Measurements from ENCODE around the gene KIF21A.

KIF21A gene

GRCh38 chr12:39368891-39369290, 74.0 kb downstream of the KIF21A start:
- Histone ChIP-seq H3K79me2 (ENCODE audit: insufficient read depth, low read depth) (peaks cover 26% of the 10 kb centered on the region; the same call in 1 of the 2 replicates), H3K9ac (no peak overlapping the region), H2AFZ (ENCODE audit: low read depth) (no peak overlapping the region), H3K4me1 (ENCODE audit: low read depth, poor library complexity, severe bottlenecking) (peaks cover 53% of the 10 kb centered on the region), H4K20me1 (ENCODE audit: insufficient read depth) (no peaks in the 10 kb centered on the region), H3K36me3 (ENCODE audit: insufficient read depth) (0 out of 2 replicates have a peak, but pooled peaks cover 7% of the 10 kb centered on the region), H3K4me3 (IDR thresholded peaks at IDR 0.05; ENCODE audit: insufficient read depth, low read depth, low read length) (no peak overlapping the region), H3K27ac (no peak overlapping the region), H3K4me2 (no peak overlapping the region), H3K27me3 (ENCODE audit: insufficient read depth, low read depth) (no peaks in the 10 kb centered on the region)
- no peak for TF ChIP-seq CTCF (conservative IDR thresholded peaks at IDR 0.05; ENCODE audit: low read depth, low read length)

GRCh38 chr12:39368096-39368495, 74.8 kb downstream of the KIF21A start:
- Histone ChIP-seq H3K9ac (no peak overlapping the region), H3K4me2 (no peak overlapping the region)
- no peak for TF ChIP-seq CTCF (conservative IDR thresholded peaks at IDR 0.05; ENCODE audit: low read depth, low read length)

GRCh38 chr12:39367494-39367893, 75.4 kb downstream of the KIF21A start:
- no peak overlapping the region for H3K9ac ChIP-seq
- no peak overlapping the region for H3K27ac ChIP-seq
- H3K79me2 ChIP-seq (ENCODE audit: insufficient read depth, low read depth): peaks cover 26% of the 10 kb centered on the region; the same call in 1 of the 2 replicates
- no peak overlapping the region for H3K4me2 ChIP-seq
- H4K20me1 ChIP-seq (ENCODE audit: insufficient read depth): no peaks in the 10 kb centered on the region
- peaks cover 39% of the 10 kb centered on the region for H3K4me1 ChIP-seq (ENCODE audit: low read depth, poor library complexity, severe bottlenecking)
- H2AFZ ChIP-seq (ENCODE audit: low read depth): no peak overlapping the region
- no peak overlapping the region for H3K4me3 ChIP-seq (IDR thresholded peaks at IDR 0.05; ENCODE audit: insufficient read depth, low read depth, low read length)
- 0 out of 2 replicates have a peak, but pooled peaks cover 7% of the 10 kb centered on the region for H3K36me3 ChIP-seq (ENCODE audit: insufficient read depth)
- H3K27me3 ChIP-seq (ENCODE audit: insufficient read depth, low read depth): no peaks in the 10 kb centered on the region
- TF ChIP-seq CTCF (conservative IDR thresholded peaks at IDR 0.05; ENCODE audit: low read depth, low read length): no peak

More at GRCh38 chr12:39368096-39368495, 74.8 kb downstream of the KIF21A start:
- no peaks in the 10 kb centered on the region for H4K20me1 ChIP-seq (ENCODE audit: insufficient read depth)
- H3K4me1 ChIP-seq (ENCODE audit: low read depth, poor library complexity, severe bottlenecking): peaks cover 45% of the 10 kb centered on the region
- H3K79me2 ChIP-seq (ENCODE audit: insufficient read depth, low read depth): peaks cover 26% of the 10 kb centered on the region; the same call in 1 of the 2 replicates
- no peaks in the 10 kb centered on the region for H3K27me3 ChIP-seq (ENCODE audit: insufficient read depth, low read depth)
- H3K36me3 ChIP-seq (ENCODE audit: insufficient read depth): 0 out of 2 replicates have a peak, but pooled peaks cover 7% of the 10 kb centered on the region
- H2AFZ ChIP-seq (ENCODE audit: low read depth): no peak overlapping the region
- no peak overlapping the region for H3K4me3 ChIP-seq (IDR thresholded peaks at IDR 0.05; ENCODE audit: insufficient read depth, low read depth, low read length)
- no peak overlapping the region for H3K27ac ChIP-seq

- H3K36me3 ChIP-seq (ENCODE audit: insufficient read depth): 0 out of 2 replicates have a peak, but pooled peaks cover 7% of the 10 kb centered on the region
- no peaks in the 10 kb centered on the region for H3K27me3 ChIP-seq (ENCODE audit: insufficient read depth, low read depth)
- H3K4me3 ChIP-seq (IDR thresholded peaks at IDR 0.05; ENCODE audit: insufficient read depth, low read depth, low read length): no peak overlapping the region
- no peak; the same call in 1 of the 2 replicates for TF ChIP-seq CTCF (conservative IDR thresholded peaks at IDR 0.05; ENCODE audit: low read depth, low read length)
- H3K4me2 ChIP-seq: no peak overlapping the region
- H3K4me1 ChIP-seq (ENCODE audit: low read depth, poor library complexity, severe bottlenecking): peaks cover 19% of the 10 kb centered on the region
- H3K27ac ChIP-seq: no peak overlapping the region
- H3K79me2 ChIP-seq (ENCODE audit: insufficient read depth, low read depth): peaks cover 8% of the 10 kb centered on the region; the same call in 1 of the 2 replicates
- H4K20me1 ChIP-seq (ENCODE audit: insufficient read depth): no peaks in the 10 kb centered on the region
- no peak overlapping the region for H2AFZ ChIP-seq (ENCODE audit: low read depth)
- H3K9ac ChIP-seq: no peak overlapping the region
These were observed 77.4 kb downstream of the KIF21A start for GRCh38 chr12:39365364-39366001.

All from KMS-11 (cell line).